GM18511 (cell line): ENCODE results near the gene ARHGAP45.

ENCODE experiments used
- ATAC-seq: cut with Tn5 transposase; IDR thresholded peaks from one replicate; pipeline ENCODE4 v1.9.1; 2021; ENCODE audit warnings: mild to moderate bottlenecking, moderate library complexity; ENCODE audit not compliant: unreplicated experiment

The ARHGAP45 gene

DNA sequence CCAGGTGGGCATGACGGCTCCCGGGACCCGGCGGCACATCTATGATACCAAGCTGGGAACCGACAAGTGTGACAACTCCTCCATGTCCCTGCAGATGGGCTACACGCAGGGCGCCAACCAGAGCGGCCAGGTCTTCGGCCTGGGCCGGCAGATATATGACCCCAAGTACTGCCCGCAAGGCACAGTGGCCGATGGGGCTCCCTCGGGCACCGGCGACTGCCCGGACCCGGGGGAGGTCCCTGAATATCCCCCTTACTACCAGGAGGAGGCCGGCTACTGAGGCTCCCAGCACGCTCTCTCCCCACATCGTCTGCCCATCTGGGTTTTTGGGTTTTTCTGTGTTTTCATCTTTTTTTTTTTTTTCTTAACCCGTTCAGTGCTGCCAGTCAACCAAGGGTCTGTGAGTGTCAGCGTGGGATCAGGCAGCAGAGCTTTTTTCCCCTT lies 29.3 kb upstream of the ARHGAP45 start:
- ATAC-seq: no peak

GRCh38 chr19:1038978-1039645 lies 27.9 kb upstream of the ARHGAP45 start:
- ATAC-seq: no peak

DNA sequence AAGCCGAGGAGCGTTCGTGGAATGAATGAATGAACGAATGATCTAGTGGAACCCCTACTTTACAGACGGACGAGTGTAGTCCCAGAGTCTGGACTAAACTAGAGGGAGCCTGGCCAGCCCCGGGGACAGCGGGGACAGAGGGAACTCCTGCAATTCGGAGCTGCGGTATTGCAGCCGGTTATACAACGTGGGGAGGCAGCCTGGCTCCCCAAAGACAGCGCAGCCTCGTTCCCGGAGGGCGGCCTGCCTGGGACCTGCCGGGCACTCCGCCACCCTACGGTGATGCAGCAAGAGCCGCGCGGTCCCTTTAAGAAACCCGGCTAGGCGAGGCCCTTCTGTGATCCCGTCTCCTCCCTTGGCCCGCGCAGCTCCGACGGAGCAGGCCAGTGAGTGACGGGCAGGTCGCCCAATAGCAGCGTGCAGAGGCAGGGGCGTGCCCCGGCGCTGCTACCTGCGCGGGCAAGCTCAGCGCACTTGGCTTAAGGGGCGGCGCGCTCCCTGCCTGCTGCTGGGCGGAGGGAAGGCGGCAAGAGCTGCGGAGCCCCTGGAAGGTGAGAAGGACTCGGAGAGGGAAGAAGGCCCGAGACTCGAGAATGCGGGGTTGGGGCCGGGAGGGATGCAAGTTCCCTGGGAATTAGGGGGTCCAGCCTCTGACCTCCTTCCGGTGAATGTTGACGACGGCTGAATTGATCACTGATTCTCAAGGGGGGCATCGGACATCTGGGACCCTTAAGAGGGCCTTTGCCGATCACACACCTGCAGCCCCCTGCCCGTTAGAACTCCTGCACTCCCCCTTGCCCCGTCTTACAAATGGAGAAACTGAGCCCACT lies 27.1 kb upstream of the ARHGAP45 start, which contains the start of gene ABCA7:
Gene ABCA7 (plus strand): TSS at position 462 of the 830 bp plus-strand sequence. CDS start 1,255 bp downstream, outside the sequence.
- peak; percentile 78 for ATAC-seq

DNA sequence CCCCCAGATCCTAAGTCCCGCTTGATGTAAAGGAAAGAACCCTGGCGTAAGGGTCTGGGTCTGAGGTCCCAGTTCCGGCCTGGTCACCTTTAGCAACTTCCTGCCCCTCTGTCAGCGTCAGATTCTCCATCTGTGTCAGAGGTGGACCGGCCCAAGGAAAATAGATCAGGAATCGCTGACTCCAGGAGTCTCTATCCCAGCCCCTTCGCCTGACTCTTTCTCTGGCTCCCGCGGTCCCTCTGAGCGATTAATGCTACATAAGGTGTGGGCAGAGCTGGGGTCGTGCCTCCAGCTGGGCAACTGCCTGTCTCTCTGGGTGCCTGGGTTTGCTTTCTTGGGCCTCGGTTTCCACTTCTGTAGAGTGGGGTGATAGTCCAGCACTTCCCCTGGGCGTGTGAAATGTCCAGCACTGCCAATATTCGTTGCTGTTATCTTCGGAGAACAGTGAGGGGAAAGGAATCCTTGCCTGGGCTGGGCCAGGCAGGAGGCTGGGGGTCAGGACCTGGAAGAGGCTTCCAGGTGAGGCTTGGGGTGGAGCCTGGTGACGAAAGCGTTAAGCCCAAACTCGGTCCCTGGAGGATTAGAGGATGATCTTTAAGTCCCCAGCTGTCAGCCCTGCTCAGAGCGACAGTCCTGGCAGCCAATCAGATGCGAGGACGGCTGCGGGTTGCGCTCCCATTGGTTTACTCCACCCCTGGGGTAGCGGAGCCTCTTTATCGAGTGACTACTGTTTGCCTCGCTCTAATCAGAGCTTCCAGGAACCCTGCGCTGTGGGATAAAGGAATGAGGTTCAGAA lies 26.3 kb upstream of the ARHGAP45 start:
- ATAC-seq: no peak

DNA sequence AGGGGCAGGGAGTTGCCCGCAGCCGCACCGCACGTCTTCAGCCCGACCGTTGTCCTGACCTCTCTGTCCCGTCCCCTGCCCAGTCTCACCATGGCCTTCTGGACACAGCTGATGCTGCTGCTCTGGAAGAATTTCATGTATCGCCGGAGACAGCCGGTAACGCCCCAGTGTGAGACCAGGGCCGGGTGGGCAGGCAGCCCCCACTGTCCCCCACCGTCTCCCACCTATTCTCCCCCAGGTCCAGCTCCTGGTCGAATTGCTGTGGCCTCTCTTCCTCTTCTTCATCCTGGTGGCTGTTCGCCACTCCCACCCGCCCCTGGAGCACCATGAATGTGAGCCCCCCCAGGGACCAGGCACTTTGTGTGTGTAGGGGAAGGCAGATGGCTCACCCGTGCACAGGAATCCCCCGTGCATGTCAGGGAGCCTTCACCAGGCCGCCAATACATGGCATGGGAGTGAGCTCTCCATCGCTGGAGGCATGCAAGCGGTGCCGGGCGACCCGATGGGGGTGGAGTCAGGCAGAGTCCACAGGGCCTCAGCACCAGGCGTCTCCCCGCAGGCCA lies 25.6 kb upstream of the ARHGAP45 start:
- no peak for ATAC-seq

- ATAC-seq: no peak
These were observed 24.9 kb upstream of the ARHGAP45 start for GRCh38 chr19:1041835-1042685.

- ATAC-seq: no peak
These were observed 24.1 kb upstream of the ARHGAP45 start for GRCh38 chr19:1042689-1043511.

DNA sequence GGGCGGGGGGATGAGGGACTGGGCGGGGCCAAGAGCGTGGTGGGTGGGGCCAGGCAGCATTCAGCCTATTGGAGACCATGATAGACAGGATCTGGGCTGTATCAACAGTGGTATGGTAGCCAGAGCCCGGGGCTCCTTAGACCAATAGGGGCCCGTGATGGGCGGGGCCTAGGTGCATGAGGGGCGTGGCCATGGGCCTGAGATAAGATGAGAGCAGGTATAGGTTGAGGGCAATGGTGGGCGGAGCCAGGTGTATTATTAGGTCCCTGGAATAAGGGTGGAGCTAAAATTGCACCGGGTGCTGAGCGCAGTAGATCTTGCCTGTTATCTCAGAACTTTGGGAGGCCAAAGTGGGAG lies 21.7 kb upstream of the ARHGAP45 start:
- no peak for ATAC-seq

DNA sequence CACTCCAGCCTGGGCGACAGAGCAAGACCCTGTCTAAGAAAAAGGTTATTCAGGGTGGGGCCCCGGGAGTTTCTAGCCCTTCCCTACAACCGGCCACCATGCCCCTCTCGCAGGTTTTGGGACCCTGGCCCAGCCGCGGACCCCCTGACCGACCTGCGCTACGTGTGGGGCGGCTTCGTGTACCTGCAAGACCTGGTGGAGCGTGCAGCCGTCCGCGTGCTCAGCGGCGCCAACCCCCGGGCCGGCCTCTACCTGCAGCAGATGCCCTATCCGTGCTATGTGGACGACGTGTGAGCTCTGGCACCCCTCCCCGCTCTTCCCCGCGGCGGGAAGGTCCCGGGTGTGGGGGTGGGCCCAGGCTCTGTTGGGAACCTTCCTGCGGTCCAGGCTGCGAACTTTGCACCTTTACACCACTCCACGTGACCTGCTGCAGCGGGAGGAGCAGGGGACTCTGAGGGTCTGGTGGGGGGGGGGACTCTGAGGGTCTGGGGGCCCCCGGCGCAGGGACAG lies 20.8 kb upstream of the ARHGAP45 start:
- no peak for ATAC-seq

GRCh38 chr19:1046836-1047695 lies 19.9 kb upstream of the ARHGAP45 start:
- no peak for ATAC-seq

GRCh38 chr19:1047696-1048147 lies 19.2 kb upstream of the ARHGAP45 start:
- no peak for ATAC-seq

GRCh38 chr19:1049106-1049505 lies 17.9 kb upstream of the ARHGAP45 start:
- ATAC-seq: no peak

- no peak for ATAC-seq
These were observed 17.2 kb upstream of the ARHGAP45 start for GRCh38 chr19:1049800-1050199.

DNA sequence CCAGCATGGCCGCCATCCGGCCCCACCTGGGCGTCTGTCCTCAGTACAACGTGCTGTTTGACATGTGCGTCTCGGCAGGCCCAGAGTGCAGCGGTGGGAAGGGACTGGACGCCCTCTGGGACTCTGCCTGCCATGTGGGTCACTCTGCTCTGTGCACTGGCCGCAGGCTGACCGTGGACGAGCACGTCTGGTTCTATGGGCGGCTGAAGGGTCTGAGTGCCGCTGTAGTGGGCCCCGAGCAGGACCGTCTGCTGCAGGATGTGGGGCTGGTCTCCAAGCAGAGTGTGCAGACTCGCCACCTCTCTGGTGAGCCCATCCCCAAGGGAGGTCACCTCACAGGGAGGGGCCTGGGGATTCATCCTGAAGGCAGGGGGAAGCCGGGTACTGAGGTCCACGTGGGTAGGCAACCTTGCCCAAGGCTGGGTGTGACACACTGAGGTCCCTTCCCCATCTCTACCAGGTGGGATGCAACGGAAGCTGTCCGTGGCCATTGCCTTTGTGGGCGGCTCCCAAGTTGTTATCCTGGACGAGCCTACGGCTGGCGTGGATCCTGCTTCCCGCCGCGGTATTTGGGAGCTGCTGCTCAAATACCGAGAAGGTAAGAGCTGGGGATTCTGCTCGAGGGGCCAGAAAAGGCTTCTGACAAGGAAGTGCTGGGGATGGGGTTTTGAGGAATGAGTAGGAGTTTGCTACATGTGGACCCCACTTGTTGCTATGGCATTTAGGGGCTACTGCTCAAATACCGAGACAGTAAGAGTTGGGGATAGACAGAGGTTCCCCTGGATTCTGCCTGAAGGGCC lies 15.8 kb upstream of the ARHGAP45 start:
- ATAC-seq: no peak

GRCh38 chr19:1051791-1052190 lies 15.2 kb upstream of the ARHGAP45 start:
- no peak for ATAC-seq

GRCh38 chr19:1052349-1052975 lies 14.5 kb upstream of the ARHGAP45 start:
- ATAC-seq: no peak
